ENCODE measurements around the gene MSI2. TPM values are rescaled to one million over a fixed set of nuclear protein-coding genes. Genes with fewer than 3 reads are reported as not detected.

The MSI2 gene
- total RNA-seq, 1 donor, result 23.2 TPM

- Histone ChIP-seq H3K27ac (ENCODE audit: low read depth, low read length) (no peak overlapping the region), H3K4me1 (ENCODE audit: insufficient read depth, low read length) (no peaks in the 10 kb centered on the region), H3K79me2 (ENCODE audit: insufficient read depth, low read length) (no peaks in the 10 kb centered on the region), H2AFZ (ENCODE audit: low read length) (no peak overlapping the region), H3K9me3 (ENCODE audit: low read depth, low read length) (no peaks in the 10 kb centered on the region), H3K36me3 (ENCODE audit: insufficient read depth, low read length) (no peaks in the 10 kb centered on the region), H3K4me3 (ENCODE audit: insufficient read depth, low read length) (no peak overlapping the region), H4K20me1 (ENCODE audit: insufficient read depth, low read length) (no peaks in the 10 kb centered on the region), H3K4me2 (ENCODE audit: insufficient read depth, low read length) (no peak overlapping the region), H3K27me3 (ENCODE audit: insufficient read depth, low read length) (no peaks in the 10 kb centered on the region)
- peak; percentile 69 for DNase-seq (ENCODE audit: insufficient read length, low spot score, missing footprints)
- TF ChIP-seq, protein P1, sequence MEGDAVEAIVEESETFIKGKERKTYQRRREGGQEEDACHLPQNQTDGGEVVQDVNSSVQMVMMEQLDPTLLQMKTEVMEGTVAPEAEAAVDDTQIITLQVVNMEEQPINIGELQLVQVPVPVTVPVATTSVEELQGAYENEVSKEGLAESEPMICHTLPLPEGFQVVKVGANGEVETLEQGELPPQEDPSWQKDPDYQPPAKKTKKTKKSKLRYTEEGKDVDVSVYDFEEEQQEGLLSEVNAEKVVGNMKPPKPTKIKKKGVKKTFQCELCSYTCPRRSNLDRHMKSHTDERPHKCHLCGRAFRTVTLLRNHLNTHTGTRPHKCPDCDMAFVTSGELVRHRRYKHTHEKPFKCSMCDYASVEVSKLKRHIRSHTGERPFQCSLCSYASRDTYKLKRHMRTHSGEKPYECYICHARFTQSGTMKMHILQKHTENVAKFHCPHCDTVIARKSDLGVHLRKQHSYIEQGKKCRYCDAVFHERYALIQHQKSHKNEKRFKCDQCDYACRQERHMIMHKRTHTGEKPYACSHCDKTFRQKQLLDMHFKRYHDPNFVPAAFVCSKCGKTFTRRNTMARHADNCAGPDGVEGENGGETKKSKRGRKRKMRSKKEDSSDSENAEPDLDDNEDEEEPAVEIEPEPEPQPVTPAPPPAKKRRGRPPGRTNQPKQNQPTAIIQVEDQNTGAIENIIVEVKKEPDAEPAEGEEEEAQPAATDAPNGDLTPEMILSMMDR (IDR thresholded peaks at IDR 0.05; ENCODE audit: extremely low read depth, low read depth, low read length), result no peak
Observed at GRCh38 chr17:57499648-57500049, 243.3 kb downstream of the MSI2 start.

- Histone ChIP-seq H3K27me3 (ENCODE audit: insufficient read depth, low read length) (no peaks in the 10 kb centered on the region), H2AFZ (ENCODE audit: low read length) (no peak overlapping the region), H3K9me3 (ENCODE audit: low read depth, low read length) (no peaks in the 10 kb centered on the region), H3K4me1 (ENCODE audit: insufficient read depth, low read length) (no peaks in the 10 kb centered on the region), H3K27ac (ENCODE audit: low read depth, low read length) (no peak overlapping the region), H4K20me1 (ENCODE audit: insufficient read depth, low read length) (no peaks in the 10 kb centered on the region), H3K4me2 (ENCODE audit: insufficient read depth, low read length) (no peak overlapping the region), H3K79me2 (ENCODE audit: insufficient read depth, low read length) (no peaks in the 10 kb centered on the region), H3K36me3 (ENCODE audit: insufficient read depth, low read length) (no peaks in the 10 kb centered on the region), H3K4me3 (ENCODE audit: insufficient read depth, low read length) (no peak overlapping the region)
- peak; percentile 50 for DNase-seq (ENCODE audit: insufficient read length, low spot score, missing footprints)
- TF ChIP-seq, protein P1 (IDR thresholded peaks at IDR 0.05; ENCODE audit: extremely low read depth, low read depth, low read length), result no peak
Observed at GRCh38 chr17:57501016-57501415, 244.7 kb downstream of the MSI2 start.

GRCh38 chr17:57502022-57502421, 245.7 kb downstream of the MSI2 start:
- H3K4me3 ChIP-seq (ENCODE audit: insufficient read depth, low read length), result no peak overlapping the region
- TF ChIP-seq, protein P1 (IDR thresholded peaks at IDR 0.05; ENCODE audit: extremely low read depth, low read depth, low read length), result no peak
- no peak for DNase-seq (ENCODE audit: insufficient read length, low spot score, missing footprints)
- no peak overlapping the region for H3K27ac ChIP-seq (ENCODE audit: low read depth, low read length)
- H3K27me3 ChIP-seq (ENCODE audit: insufficient read depth, low read length), result no peaks in the 10 kb centered on the region
- H4K20me1 ChIP-seq (ENCODE audit: insufficient read depth, low read length), result no peaks in the 10 kb centered on the region
- peaks cover under 1% of the 10 kb centered on the region for H3K4me1 ChIP-seq (ENCODE audit: insufficient read depth, low read length)
- no peaks in the 10 kb centered on the region for H3K79me2 ChIP-seq (ENCODE audit: insufficient read depth, low read length)
- no peaks in the 10 kb centered on the region for H3K36me3 ChIP-seq (ENCODE audit: insufficient read depth, low read length)
- H2AFZ ChIP-seq (ENCODE audit: low read length), result no peak overlapping the region
- no peaks in the 10 kb centered on the region for H3K9me3 ChIP-seq (ENCODE audit: low read depth, low read length)
- no peak overlapping the region for H3K4me2 ChIP-seq (ENCODE audit: insufficient read depth, low read length)

DNA sequence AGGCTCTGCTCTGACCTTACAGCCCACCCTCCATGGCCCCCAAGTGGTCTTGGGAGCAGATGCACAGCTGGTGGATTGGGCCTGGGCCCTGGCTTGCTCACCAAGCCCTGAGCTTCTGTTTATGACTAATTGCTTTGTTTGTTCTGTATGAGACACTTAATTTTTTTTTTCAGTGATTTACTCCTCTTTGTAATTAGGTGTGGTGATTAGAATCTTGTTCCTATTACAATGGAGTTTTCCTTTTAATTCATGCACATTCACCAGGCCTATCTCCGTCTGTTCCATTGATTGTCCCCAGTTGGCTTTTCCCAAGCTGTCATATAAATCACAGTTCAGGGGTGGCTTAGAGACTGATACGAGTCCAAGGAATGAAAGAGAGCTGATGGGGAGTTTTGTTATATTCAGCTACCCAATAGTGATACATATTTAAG, 246.5 kb downstream of the MSI2 start:
- Histone ChIP-seq H3K36me3 (ENCODE audit: insufficient read depth, low read length) (no peaks in the 10 kb centered on the region), H3K79me2 (ENCODE audit: insufficient read depth, low read length) (no peaks in the 10 kb centered on the region), H3K27me3 (ENCODE audit: insufficient read depth, low read length) (no peaks in the 10 kb centered on the region), H3K9me3 (ENCODE audit: low read depth, low read length) (no peaks in the 10 kb centered on the region), H4K20me1 (ENCODE audit: insufficient read depth, low read length) (no peaks in the 10 kb centered on the region), H2AFZ (ENCODE audit: low read length) (no peak overlapping the region), H3K27ac (ENCODE audit: low read depth, low read length) (no peak overlapping the region), H3K4me2 (ENCODE audit: insufficient read depth, low read length) (no peak overlapping the region), H3K4me3 (ENCODE audit: insufficient read depth, low read length) (no peak overlapping the region), H3K4me1 (ENCODE audit: insufficient read depth, low read length) (peaks cover 5% of the 10 kb centered on the region)
- peak; percentile 63 for DNase-seq (ENCODE audit: insufficient read length, low spot score, missing footprints)
- TF ChIP-seq, protein P1 (IDR thresholded peaks at IDR 0.05; ENCODE audit: extremely low read depth, low read depth, low read length), result no peak
